Measurements from ENCODE around the gene CA7.

Gene CA7

DNA sequence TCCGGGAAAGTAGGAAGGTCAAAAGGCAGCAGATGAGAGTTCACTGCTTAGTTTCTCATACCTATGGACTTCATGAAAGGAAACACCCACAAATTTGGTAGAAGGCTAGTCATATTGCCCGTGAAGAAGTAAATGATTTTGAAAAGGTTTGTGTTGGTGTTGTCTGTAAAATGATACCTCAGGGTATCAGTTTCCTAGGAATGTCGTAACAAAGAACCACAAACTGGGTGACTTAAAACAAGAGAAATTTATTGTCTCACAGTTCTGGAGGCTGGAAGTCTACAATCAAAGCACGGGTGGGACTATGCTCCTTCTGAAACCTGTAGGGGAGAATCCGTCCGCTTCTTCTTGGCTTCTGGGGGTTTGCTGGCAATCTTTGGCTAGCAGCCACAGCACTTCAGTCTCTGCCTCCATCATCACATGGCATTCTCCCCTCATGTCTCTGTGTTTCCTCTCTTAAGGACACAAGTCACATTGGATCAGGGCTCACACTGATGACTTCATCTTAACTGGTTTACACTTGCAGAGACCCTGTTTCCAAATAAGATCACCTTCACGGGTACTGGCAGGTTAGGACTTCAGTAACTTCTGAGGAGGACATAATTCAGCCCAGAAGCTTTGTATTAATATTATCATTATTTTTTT lies 11.4 kb upstream of the CA7 start:
- no peak overlapping the region for H3K4me3 ChIP-seq
- in situ Hi-C loops (cut with MboI; ENCODE audit: low sequenced_read_pairs) = no loop called here
- peaks cover 7% of the 10 kb centered on the region; the same call in 1 of the 2 replicates for H3K4me1 ChIP-seq
- H3K36me3 ChIP-seq (replicated peaks) = peaks cover 2% of the 10 kb centered on the region; the same call in 1 of the 2 replicates
- H3K27me3 ChIP-seq (ENCODE audit: low read depth) = peaks cover 2% of the 10 kb centered on the region; the same call in 1 of the 2 replicates
- no peaks in the 10 kb centered on the region for H3K9me3 ChIP-seq
- no peak for DNase-seq (ENCODE audit: low spot score in 2 of 2)

DNA sequence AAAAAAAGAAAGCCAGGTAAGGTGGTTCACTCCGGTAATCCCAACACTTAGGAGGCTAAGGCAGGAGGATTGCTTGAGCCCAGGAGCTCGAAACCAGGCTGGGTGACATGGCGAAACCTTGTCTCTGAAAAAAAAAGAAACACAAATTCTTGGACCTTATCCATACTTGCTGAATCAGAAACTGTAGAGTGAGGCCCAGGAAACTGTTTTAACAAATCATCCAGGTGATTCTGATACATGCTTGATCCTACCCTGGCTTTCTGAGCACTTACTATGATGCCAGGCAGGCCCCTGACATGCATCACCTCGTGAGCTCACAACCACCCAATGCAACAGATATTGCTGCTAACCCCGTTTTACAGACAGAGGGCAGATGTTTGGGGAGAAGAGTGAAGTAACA lies 9.5 kb upstream of the CA7 start:
- no peak for DNase-seq (ENCODE audit: low spot score in 2 of 2)
- in situ Hi-C loops (cut with MboI; ENCODE audit: low sequenced_read_pairs) = no loop called here
- Histone ChIP-seq H3K4me1 (no peaks in the 10 kb centered on the region; the same call in 1 of the 2 replicates), H3K27me3 (ENCODE audit: low read depth) (peaks cover 2% of the 10 kb centered on the region; the same call in 1 of the 2 replicates), H3K36me3 (replicated peaks) (no peaks in the 10 kb centered on the region), H3K9me3 (no peaks in the 10 kb centered on the region), H3K4me3 (no peak overlapping the region)

DNA sequence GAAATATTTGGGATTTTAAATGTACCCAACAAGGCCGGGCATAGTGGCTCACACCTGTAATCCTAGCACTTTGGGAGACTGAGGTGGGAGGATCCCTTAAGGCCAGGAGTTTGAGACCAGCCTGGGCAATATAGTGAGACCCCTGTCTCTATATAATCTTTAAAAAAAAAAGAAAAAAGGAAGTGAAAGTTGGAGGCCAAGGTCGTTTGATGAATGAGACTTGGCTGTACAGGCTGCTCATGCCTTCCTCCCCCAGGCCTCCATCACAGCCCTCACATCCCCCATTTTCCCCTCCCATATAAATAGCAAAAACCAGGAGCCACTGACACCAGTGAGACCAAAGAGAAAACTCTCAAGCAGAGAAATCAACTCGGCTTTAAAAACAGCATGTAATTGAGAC lies 3.3 kb upstream of the CA7 start:
- in situ Hi-C loops (cut with MboI; ENCODE audit: low sequenced_read_pairs) = no loop called here
- Histone ChIP-seq H3K9me3 (no peaks in the 10 kb centered on the region), H3K4me3 (no peak overlapping the region), H3K4me1 (no peaks in the 10 kb centered on the region), H3K27me3 (ENCODE audit: low read depth) (peaks cover 31% of the 10 kb centered on the region), H3K36me3 (replicated peaks) (no peaks in the 10 kb centered on the region)
- no peak for DNase-seq (ENCODE audit: low spot score in 2 of 2)

DNA sequence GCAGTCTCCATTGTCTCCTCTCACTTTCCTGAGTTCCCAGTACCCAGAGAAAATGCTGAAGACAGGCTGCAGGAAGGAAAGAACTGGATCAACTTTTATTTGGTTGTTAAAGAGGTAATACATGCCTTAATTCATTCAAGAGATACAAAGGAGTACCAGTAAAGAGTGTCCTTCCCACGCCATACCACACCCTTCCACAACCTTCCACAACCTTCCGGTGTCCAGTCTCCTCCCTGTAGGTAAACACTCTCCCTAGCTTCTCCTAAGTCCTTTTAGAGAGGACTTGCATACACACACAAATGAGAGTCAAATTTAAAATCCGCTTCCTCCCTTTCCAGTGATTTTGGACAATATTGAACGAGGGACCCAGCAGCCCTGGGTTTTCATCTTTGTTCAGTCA lies 2.8 kb upstream of the CA7 start:
- in situ Hi-C loops (cut with MboI; ENCODE audit: low sequenced_read_pairs) = no loop called here
- DNase-seq (ENCODE audit: low spot score in 2 of 2) = no peak

DNA sequence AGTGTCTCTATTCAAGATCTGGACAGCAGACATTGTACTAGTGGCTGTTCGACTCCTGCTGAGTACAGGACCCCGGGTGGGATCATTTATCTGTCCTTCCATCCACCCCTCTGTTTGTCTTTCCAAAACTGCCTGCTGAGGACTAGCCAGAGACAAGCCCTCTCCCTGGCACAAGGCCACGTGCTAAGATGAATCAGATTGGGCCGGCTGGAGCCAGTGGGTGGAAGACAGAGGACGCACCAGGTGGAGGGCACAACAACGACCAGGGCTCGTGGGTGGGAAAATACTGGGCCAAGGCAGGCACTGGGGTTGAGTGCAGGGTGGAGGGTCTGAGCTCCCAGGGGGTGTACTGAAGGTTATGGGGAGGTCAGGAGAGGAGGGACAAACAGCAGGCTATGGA lies 1.4 kb upstream of the CA7 start:
- no peak overlapping the region for H3K4me3 ChIP-seq
- H3K36me3 ChIP-seq (replicated peaks) = no peaks in the 10 kb centered on the region
- H3K9me3 ChIP-seq = no peaks in the 10 kb centered on the region
- H3K4me1 ChIP-seq = no peaks in the 10 kb centered on the region
- peaks cover 45% of the 10 kb centered on the region for H3K27me3 ChIP-seq (ENCODE audit: low read depth)
- DNase-seq (ENCODE audit: low spot score in 2 of 2) = no peak
- in situ Hi-C loops (cut with MboI; ENCODE audit: low sequenced_read_pairs) = no loop called here

More for the DNA sequence above, 2.8 kb upstream of the CA7 start:
- Histone ChIP-seq H3K4me3 (no peak overlapping the region), H3K9me3 (no peaks in the 10 kb centered on the region), H3K36me3 (replicated peaks) (no peaks in the 10 kb centered on the region), H3K27me3 (ENCODE audit: low read depth) (peaks cover 35% of the 10 kb centered on the region), H3K4me1 (no peaks in the 10 kb centered on the region)

DNA sequence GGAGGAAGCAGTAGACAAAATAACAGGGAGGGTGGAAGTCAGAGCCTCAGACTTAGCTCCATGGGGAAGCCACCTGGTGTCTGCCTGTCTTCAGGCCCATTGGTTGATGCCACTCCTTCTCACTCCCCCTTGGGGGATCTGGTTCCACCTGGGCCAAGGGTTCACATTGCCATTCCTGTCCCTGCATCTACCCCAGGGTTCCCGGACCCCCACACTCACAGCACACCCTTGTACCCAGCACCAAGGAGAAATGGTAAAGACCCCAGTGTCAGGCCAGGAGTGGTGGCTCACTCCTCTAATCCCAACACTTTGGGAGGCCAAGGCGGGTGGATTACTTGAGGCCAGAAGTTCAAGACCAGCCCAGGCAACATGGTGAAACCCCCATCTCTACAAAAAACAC lies 1.0 kb upstream of the CA7 start:
- no peaks in the 10 kb centered on the region for H3K4me1 ChIP-seq
- in situ Hi-C loops (cut with MboI; ENCODE audit: low sequenced_read_pairs) = no loop called here
- DNase-seq (ENCODE audit: low spot score in 2 of 2) = no peak
- H3K36me3 ChIP-seq (replicated peaks) = no peaks in the 10 kb centered on the region
- H3K4me3 ChIP-seq = no peak overlapping the region
- no peaks in the 10 kb centered on the region for H3K9me3 ChIP-seq
- H3K27me3 ChIP-seq (ENCODE audit: low read depth) = peaks cover 45% of the 10 kb centered on the region

DNA sequence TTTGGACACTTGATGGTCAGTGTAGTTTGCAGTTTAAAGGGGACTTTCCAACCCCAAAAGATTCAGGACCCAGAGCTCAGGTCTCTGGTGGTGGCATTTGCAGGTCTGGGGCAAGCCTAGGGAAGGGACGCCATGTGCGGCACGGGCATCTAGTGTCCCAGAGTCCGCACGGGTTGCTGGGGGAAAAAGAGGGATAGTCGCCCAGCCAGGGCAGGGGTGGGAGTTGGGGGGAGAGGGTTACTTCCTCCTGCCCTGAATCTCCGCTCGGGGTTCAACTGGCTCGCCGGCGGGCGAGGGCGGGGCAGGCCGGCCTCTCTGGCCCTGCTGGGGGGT lies 239 bp upstream of the CA7 start:
- in situ Hi-C loops (cut with MboI; ENCODE audit: low sequenced_read_pairs) = no loop called here
- Histone ChIP-seq H3K4me3 (no peak overlapping the region), H3K36me3 (replicated peaks) (no peaks in the 10 kb centered on the region), H3K9me3 (no peaks in the 10 kb centered on the region), H3K4me1 (no peaks in the 10 kb centered on the region), H3K27me3 (ENCODE audit: low read depth) (peaks cover 45% of the 10 kb centered on the region)
- no peak for DNase-seq (ENCODE audit: low spot score in 2 of 2)

DNA sequence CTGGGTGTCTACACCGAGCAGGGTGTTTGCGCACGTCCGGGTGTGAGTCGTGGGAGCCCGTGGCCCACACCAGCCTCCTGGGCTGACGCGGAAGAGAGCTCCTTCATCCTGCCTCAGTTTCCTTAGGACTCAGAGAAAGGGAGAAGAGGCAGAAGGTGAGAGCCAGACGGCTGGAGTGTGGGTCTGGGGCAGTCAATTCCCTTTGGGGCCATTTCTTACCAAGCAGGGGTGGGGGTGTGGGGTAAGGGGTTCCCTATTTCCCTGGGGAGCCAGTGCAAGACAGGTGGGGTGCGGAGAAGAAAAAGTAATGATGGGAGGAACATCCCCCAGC lies 831 bp downstream of the CA7 start:
- in situ Hi-C loops (cut with MboI; ENCODE audit: low sequenced_read_pairs) = no loop called here
- H3K27me3 ChIP-seq (ENCODE audit: low read depth) = peaks cover 45% of the 10 kb centered on the region
- H3K36me3 ChIP-seq (replicated peaks) = no peaks in the 10 kb centered on the region
- H3K9me3 ChIP-seq = no peaks in the 10 kb centered on the region
- DNase-seq (ENCODE audit: low spot score in 2 of 2) = no peak
- no peaks in the 10 kb centered on the region for H3K4me1 ChIP-seq
- peak overlapping the region; percentile 26 for H3K4me3 ChIP-seq

DNA sequence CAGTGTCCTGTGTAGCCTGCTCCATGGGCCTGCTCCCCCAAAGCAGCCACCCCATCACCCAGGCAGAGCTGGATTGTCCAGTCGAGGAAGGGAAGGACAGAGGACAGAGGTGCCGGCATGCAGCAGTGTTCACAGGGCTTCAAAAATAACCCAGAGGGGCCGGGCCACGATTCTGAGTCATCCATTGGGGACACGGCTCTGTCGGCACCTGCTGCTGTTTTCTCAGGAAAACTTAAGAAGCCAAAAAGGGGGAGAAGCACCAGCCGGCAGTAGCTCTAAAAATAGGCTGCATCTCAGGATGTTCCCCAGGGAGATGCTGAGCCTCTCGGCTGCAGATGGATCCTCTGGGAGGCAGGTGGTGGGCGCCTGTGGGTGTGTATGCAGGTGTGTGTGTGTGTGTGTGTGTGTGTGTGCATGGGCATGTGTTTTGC lies 1.6 kb downstream of the CA7 start:
- DNase-seq (ENCODE audit: low spot score in 2 of 2) = no peak
- in situ Hi-C loops (cut with MboI; ENCODE audit: low sequenced_read_pairs) = no loop called here
- no peaks in the 10 kb centered on the region for H3K9me3 ChIP-seq
- no peaks in the 10 kb centered on the region for H3K4me1 ChIP-seq
- no peak overlapping the region for H3K4me3 ChIP-seq
- no peaks in the 10 kb centered on the region for H3K36me3 ChIP-seq (replicated peaks)
- peaks cover 45% of the 10 kb centered on the region for H3K27me3 ChIP-seq (ENCODE audit: low read depth)

DNA sequence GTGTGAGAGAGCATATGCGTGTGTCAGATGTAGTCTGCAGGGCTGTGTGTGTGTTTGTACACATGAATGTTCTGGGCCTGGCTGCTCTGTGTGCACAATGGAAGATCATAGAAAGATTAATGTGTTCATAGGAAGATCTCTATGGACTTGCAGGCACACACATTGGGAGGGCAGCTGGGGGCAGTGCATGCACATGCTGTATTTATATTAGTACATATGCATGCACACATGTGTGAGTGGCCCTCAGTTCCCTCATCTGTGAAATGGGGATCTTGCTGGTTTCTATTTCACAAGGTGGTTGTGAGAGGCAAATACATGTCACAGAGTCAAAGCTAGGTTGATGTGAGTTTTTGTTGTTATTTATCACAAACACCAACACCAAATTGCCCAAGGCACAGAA lies 2.1 kb downstream of the CA7 start:
- H3K27me3 ChIP-seq (ENCODE audit: low read depth) = peaks cover 45% of the 10 kb centered on the region
- no peak for DNase-seq (ENCODE audit: low spot score in 2 of 2)
- no peaks in the 10 kb centered on the region for H3K9me3 ChIP-seq
- no peak overlapping the region for H3K4me3 ChIP-seq
- in situ Hi-C loops (cut with MboI; ENCODE audit: low sequenced_read_pairs) = no loop called here
- no peaks in the 10 kb centered on the region for H3K36me3 ChIP-seq (replicated peaks)
- H3K4me1 ChIP-seq = no peaks in the 10 kb centered on the region

DNA sequence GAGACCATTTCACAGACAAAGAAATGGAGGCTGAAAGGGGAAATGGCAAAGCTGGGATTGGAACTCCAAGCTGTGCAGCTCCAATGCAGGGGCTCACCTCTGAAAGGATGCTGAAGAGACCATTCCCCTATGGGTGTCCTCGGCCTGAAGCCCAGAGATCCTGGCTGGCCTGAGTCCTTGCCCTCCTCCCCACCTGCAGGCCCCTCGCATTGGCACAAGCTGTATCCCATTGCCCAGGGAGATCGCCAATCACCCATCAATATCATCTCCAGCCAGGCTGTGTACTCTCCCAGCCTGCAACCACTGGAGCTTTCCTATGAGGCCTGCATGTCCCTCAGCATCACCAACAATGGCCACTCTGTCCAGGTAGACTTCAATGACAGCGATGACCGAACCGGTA lies 2.6 kb downstream of the CA7 start:
- H3K36me3 ChIP-seq (replicated peaks) = no peaks in the 10 kb centered on the region
- in situ Hi-C loops (cut with MboI; ENCODE audit: low sequenced_read_pairs) = no loop called here
- H3K4me3 ChIP-seq = no peak overlapping the region
- H3K27me3 ChIP-seq (ENCODE audit: low read depth) = peaks cover 45% of the 10 kb centered on the region
- no peak for DNase-seq (ENCODE audit: low spot score in 2 of 2)
- no peaks in the 10 kb centered on the region for H3K9me3 ChIP-seq
- H3K4me1 ChIP-seq = no peaks in the 10 kb centered on the region

DNA sequence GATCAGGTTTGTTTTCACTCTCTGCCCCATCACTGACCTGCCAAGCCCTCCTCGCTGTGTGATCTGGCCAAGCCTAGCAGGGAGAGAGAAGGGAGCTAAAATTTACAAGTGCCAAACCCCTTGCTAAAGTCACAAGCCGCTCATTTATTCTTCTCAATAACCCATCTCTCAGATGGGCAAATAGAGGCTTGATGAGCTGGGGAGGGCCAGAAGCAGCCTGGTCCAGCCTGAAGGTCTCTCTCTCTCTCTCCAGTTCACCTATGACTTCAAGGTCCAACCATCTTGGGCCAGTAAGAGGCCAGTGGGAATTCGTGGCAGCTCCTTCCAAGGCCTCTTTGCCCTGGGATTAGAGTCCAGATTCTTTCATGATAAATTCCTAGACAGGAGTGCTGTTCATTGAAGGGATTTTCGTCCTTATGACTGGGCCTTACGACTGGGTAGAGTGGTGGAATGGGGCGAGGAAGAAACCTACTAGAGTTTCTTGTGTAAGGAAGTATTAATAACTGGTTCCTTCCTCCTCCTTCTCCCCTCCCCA lies 3.4 kb downstream of the CA7 start:
- H3K27me3 ChIP-seq (ENCODE audit: low read depth) = peaks cover 45% of the 10 kb centered on the region

DNA sequence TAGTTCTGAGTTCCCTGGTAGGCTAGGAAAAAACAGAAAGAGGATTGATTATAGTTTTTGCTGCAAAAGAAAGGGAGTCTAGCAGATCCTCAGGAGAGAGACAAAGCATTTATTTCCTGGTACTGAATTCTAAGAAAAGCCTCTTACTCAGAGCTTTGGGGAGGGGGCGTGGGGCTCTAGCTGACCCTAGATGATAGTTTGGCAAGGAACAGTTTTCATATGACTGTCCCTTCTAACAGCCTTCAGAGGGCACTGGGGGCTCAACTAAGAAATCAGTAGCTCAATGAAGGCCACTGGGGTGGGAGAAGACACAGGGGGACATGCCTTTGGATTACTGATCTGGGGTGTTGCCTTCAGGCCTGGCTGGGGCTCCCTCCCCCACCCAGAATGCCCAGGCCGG lies 4.0 kb downstream of the CA7 start:
- Histone ChIP-seq H3K4me1 (no peaks in the 10 kb centered on the region), H3K27me3 (ENCODE audit: low read depth) (peaks cover 42% of the 10 kb centered on the region), H3K36me3 (replicated peaks) (no peaks in the 10 kb centered on the region), H3K4me3 (no peak overlapping the region), H3K9me3 (no peaks in the 10 kb centered on the region)
- in situ Hi-C loops (cut with MboI; ENCODE audit: low sequenced_read_pairs) = no loop called here
- no peak for DNase-seq (ENCODE audit: low spot score in 2 of 2)

More for the DNA sequence above, 3.4 kb downstream of the CA7 start:
- in situ Hi-C loops (cut with MboI; ENCODE audit: low sequenced_read_pairs) = no loop called here
- Histone ChIP-seq H3K4me3 (no peak overlapping the region), H3K36me3 (replicated peaks) (no peaks in the 10 kb centered on the region), H3K9me3 (no peaks in the 10 kb centered on the region), H3K4me1 (no peaks in the 10 kb centered on the region)
- DNase-seq (ENCODE audit: low spot score in 2 of 2) = no peak

DNA sequence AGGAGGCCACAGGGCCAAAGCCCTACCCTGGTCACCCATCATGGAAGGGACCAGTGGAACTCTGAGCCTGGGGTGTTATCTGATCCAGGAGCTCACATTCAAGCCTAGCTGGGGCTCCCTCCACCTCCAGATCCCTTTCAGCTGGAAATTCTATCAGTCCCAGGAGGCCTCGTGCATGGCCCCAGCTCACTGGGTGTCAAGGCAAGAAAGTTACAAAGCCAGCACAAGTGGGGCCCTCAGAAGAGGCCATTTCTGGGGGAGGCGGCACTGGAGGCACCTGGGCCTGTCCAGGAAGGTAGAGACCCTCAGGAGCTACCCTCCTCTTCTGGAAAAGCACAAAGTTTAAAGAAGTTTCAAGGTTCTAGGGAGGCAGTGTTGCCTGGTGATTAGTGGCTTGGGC lies 4.8 kb downstream of the CA7 start:
- no peaks in the 10 kb centered on the region for H3K9me3 ChIP-seq
- in situ Hi-C loops (cut with MboI; ENCODE audit: low sequenced_read_pairs) = no loop called here
- DNase-seq (ENCODE audit: low spot score in 2 of 2) = no peak
- peaks cover 34% of the 10 kb centered on the region for H3K27me3 ChIP-seq (ENCODE audit: low read depth)
- H3K36me3 ChIP-seq (replicated peaks) = no peaks in the 10 kb centered on the region
- no peak overlapping the region for H3K4me3 ChIP-seq
- no peaks in the 10 kb centered on the region for H3K4me1 ChIP-seq

DNA sequence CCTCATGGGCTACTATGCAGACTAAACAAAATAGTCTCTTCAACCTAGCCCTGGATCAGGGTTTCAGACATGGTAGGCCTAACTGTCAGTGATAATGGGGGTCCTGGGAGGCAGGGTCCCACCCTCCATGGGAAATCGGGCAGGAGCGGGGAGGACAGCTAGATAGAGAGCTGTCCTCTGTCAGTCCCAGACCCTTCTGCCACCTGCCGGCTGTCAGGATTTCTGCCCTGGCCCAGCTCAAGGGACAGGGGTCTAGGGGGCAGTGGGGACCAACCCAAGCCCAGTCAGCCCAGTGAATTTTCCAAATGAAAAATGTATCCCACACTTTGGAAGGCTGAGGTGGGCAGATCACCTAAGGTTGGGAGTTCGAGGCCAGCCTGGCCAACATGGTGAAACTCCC lies 5.3 kb downstream of the CA7 start:
- in situ Hi-C loops (cut with MboI; ENCODE audit: low sequenced_read_pairs) = no loop called here
- H3K36me3 ChIP-seq (replicated peaks) = no peaks in the 10 kb centered on the region
- DNase-seq (ENCODE audit: low spot score in 2 of 2) = no peak
- no peaks in the 10 kb centered on the region for H3K9me3 ChIP-seq
- H3K4me1 ChIP-seq = no peaks in the 10 kb centered on the region
- peaks cover 30% of the 10 kb centered on the region for H3K27me3 ChIP-seq (ENCODE audit: low read depth)
- H3K4me3 ChIP-seq = no peak overlapping the region
